GM13977 (cell line): ENCODE results near the gene ARL4A.

Experiments
- DNase-seq: peaks from one replicate; pipeline ENCODE4 v3.0.0; 2012; ENCODE audit warnings: low spot score
- CTCF ChIP-seq: IDR thresholded peaks from 2 replicates; pipeline ENCODE4 v1.5.1; 2012; ENCODE audit warnings: mild to moderate bottlenecking, control low read depth; ENCODE audit not compliant: insufficient read depth; ENCODE audit errors: extremely low read depth, missing control alignments
- in situ Hi-C: fragments of 300-500 bp; cut with MboI; formaldehyde crosslinking; loops from one replicate; pipeline ENCODE4 v1.12.0; 2022; ENCODE audit warnings: low sequenced_read_pairs, low pct_unique_long_range_greater_than_20kb, mixed read lengths, inconsistent platforms; ENCODE audit not compliant: unreplicated experiment

ARL4A gene

GRCh38 chr7:12713625-12714378 is 26.4 kb downstream of the ARL4A start:
- no peak for TF ChIP-seq CTCF
- DNase-seq = no peak
- in situ Hi-C loops = no loop called here

DNA sequence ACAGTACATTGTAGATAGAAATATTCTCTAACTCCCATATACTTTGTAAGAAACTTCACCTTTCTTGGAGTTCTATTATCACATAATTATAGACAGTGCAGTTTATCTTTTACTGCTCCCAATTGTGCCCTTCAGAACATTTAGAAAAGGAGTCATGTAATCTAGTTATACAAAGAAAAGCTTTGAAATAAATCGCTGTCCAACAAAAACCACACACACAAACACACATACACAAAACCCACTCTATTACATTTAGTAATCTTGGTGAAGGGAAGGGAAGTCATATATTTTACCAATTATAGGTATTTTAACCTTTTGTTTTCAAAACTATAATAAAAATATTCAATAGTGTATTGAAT is 26.9 kb downstream of the ARL4A start:
- TF ChIP-seq CTCF = no peak
- DNase-seq = no peak
- in situ Hi-C loops = no loop called here

- DNase-seq = no peak
- in situ Hi-C loops = no loop called here
- no peak for TF ChIP-seq CTCF
These were observed 28.1 kb downstream of the ARL4A start for GRCh38 chr7:12715372-12716133.

DNA sequence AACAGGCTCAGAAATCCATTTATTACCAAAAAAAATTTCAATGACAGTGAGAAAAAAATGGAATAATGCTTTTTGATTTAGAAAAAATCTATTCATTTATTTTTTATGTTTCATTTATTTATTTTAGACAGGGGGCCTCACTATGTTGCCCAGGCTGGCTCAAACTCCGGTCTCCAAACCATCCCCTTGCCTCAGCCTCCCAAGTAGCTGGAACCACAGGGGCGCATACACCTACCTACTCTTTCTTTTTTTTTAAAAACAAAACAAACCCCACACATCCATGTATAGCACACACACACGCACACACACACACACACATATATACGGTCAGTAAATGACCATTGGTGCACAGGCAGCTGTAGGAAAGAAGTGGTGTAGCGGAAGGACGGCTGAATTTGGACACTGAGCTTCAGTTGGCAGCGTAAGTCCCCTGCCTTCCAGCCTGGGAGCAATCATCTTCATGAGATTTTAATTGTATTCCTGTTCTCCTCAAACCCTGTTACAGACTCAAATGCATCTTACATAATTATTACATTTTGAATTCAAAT is 28.8 kb downstream of the ARL4A start:
- no peak for TF ChIP-seq CTCF
- DNase-seq = no peak
- in situ Hi-C loops = no loop called here

DNA sequence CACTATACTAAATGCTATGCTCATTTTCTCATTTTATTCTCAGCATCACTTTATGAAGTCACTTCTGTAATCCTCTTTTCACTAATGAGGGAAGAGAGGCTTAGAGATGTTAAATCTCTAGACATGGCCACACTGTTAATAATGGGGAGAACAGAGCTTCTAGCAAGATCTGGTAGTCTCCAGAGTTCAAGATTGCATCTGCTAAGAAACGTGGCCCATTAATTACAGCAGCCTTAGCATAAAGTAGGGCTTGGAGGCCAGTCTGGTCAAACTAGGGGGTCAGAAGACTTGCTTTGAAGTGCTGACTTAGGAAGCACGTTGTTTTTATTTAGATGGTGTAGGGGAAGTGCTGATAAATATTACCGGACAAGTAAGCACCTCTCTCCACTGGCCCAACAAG is 29.3 kb downstream of the ARL4A start:
- no peak for TF ChIP-seq CTCF
- in situ Hi-C loops = no loop called here
- no peak for DNase-seq

- TF ChIP-seq CTCF = no peak
- in situ Hi-C loops = no loop called here
- DNase-seq = no peak
These were observed 31.9 kb downstream of the ARL4A start for GRCh38 chr7:12719141-12719919.
